Measurements from ENCODE around the gene OR2A14.
"Not testable (repeated sequence)": the region's sequence is repeated elsewhere in the genome, so short reads cannot be mapped to it uniquely, and the experiment has no call there.

OR2A14 gene

DNA sequence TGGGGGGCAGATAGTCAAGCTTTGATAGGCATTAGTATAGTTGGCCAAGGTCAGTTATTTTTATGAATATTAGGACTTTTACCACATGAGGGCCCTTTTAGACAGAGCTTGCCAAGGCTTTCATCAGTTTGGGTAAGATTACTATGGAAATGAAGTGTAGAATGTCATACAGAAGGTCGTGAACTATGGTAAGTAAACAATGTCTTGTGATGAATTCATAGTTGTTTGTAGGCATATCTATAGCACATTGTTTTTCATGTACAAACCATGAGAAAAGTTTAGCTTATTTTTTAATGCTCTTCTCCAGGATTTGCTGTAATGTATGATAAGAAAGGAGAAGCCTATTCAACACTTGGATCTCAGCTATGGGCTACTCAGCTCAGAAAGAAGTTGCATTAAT lies 9.3 kb upstream of the OR2A14 start:
- no peak for TF ChIP-seq CTCF (IDR thresholded peaks at IDR 0.05; ENCODE audit: low read length)
- no peak for TF ChIP-seq EZH2 (IDR thresholded peaks at IDR 0.05; ENCODE audit: borderline replicate concordance, low read length)
- Histone ChIP-seq H3K79me2 (ENCODE audit: insufficient read depth, low read length) (no peaks in the 10 kb centered on the region), H3F3A (ENCODE audit: insufficient read depth, low read length) (0 out of 2 replicates have a peak, but pooled peaks cover 3% of the 10 kb centered on the region), H3K4me1 (ENCODE audit: insufficient read depth, low read length, severe bottlenecking) (no peaks in the 10 kb centered on the region), H3K9me3 (ENCODE audit: low read length) (no peaks in the 10 kb centered on the region), H3K9ac (ENCODE audit: low read length) (no peak overlapping the region), H3K4me3 (ENCODE audit: low read depth, low read length, poor library complexity, severe bottlenecking) (no peak overlapping the region), H3K27me3 (ENCODE audit: insufficient read depth, low read length) (no peaks in the 10 kb centered on the region), H2AFZ (ENCODE audit: low read length) (no peak overlapping the region), H3K4me2 (ENCODE audit: low read length) (no peak overlapping the region), H3K27ac (ENCODE audit: low read depth, low read length, poor library complexity, severe bottlenecking) (no peak overlapping the region), H3K9me2 (ENCODE audit: low read depth, low read length) (no peaks in the 10 kb centered on the region; the same call in 1 of the 2 replicates), H4K20me1 (ENCODE audit: insufficient read depth, low read length) (no peaks in the 10 kb centered on the region), H3K36me3 (ENCODE audit: insufficient read depth, low read length) (no peaks in the 10 kb centered on the region)

DNA sequence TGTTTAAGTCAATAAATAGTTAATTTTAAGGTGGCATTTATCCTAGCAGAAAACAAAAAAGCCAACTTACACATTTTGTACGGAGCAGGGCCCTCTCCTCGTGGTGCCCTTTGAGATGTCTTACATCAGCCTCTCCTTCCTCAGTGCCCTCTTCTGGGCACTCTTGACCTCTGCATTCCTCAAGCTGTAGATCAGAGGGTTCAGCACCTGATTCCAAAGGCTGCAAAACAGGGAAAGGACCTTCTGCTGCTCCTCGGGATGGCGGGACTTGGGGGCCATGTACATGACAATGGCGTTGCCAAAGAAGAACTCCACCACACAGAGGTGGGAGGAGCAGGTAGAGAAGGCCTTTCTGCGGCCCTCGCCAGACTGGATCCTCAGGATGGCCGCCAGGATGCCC lies 4.6 kb upstream of the OR2A14 start:
- no peak overlapping the region for H3K4me2 ChIP-seq (ENCODE audit: low read length)
- no peaks in the 10 kb centered on the region for H3K27me3 ChIP-seq (ENCODE audit: insufficient read depth, low read length)
- TF ChIP-seq EZH2 (IDR thresholded peaks at IDR 0.05; ENCODE audit: borderline replicate concordance, low read length) (no peak), CTCF (IDR thresholded peaks at IDR 0.05; ENCODE audit: low read length) (no peak)
- H3K36me3 ChIP-seq (ENCODE audit: insufficient read depth, low read length): no peaks in the 10 kb centered on the region
- H3K4me3 ChIP-seq (ENCODE audit: low read depth, low read length, poor library complexity, severe bottlenecking): no peak overlapping the region
- no peaks in the 10 kb centered on the region for H3K9me3 ChIP-seq (ENCODE audit: low read length)
- H3K9ac ChIP-seq (ENCODE audit: low read length): no peak overlapping the region
- H3K79me2 ChIP-seq (ENCODE audit: insufficient read depth, low read length): no peaks in the 10 kb centered on the region
- H3K4me1 ChIP-seq (ENCODE audit: insufficient read depth, low read length, severe bottlenecking): no peaks in the 10 kb centered on the region
- H3K9me2 ChIP-seq (ENCODE audit: low read depth, low read length): no peaks in the 10 kb centered on the region; the same call in 1 of the 2 replicates
- H3F3A ChIP-seq (ENCODE audit: insufficient read depth, low read length): 0 out of 2 replicates have a peak, but pooled peaks cover 3% of the 10 kb centered on the region
- H4K20me1 ChIP-seq (ENCODE audit: insufficient read depth, low read length): no peaks in the 10 kb centered on the region
- no peak overlapping the region for H2AFZ ChIP-seq (ENCODE audit: low read length)
- H3K27ac ChIP-seq (ENCODE audit: low read depth, low read length, poor library complexity, severe bottlenecking): no peak overlapping the region

DNA sequence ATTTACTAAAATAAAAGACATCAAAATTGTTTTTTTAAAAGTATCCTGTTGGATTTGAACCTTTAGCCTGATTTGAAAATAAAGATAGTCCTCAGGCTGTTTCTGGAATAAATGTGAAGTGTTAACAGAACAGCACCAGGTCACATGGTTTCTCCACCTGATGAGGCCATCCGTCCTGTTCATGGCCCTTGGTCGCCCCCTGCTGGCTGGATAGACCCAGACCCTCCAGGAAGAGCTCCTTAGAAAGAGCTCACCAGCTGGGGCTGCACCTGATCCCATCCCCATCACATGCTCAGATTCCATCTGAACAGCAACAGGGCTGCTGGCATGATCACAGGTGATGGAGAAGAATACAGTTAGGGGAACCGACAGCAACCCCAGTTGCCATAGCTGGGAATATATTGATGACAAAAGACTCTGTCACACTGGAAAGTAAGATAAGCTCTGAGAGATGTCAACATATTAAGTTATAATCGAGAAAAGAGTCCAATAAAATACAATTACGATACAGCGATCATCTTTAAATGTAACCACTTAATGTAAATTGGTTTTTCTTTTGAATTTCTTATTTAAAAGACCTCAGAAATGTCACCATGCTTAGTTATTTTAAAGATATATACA lies 4.8 kb downstream of the OR2A14 start:
- Histone ChIP-seq H3F3A (ENCODE audit: insufficient read depth, low read length) (no peaks in the 10 kb centered on the region), H3K4me3 (ENCODE audit: low read depth, low read length, poor library complexity, severe bottlenecking) (no peak overlapping the region), H3K36me3 (ENCODE audit: insufficient read depth, low read length) (no peaks in the 10 kb centered on the region), H3K27ac (ENCODE audit: low read depth, low read length, poor library complexity, severe bottlenecking) (no peak overlapping the region), H3K4me1 (ENCODE audit: insufficient read depth, low read length, severe bottlenecking) (no peaks in the 10 kb centered on the region), H3K9me2 (ENCODE audit: low read depth, low read length) (no peaks in the 10 kb centered on the region), H3K4me2 (ENCODE audit: low read length) (no peak overlapping the region), H4K20me1 (ENCODE audit: insufficient read depth, low read length) (no peaks in the 10 kb centered on the region), H3K9ac (ENCODE audit: low read length) (no peak overlapping the region), H3K79me2 (ENCODE audit: insufficient read depth, low read length) (no peaks in the 10 kb centered on the region), H2AFZ (ENCODE audit: low read length) (no peak overlapping the region), H3K27me3 (ENCODE audit: insufficient read depth, low read length) (no peaks in the 10 kb centered on the region), H3K9me3 (ENCODE audit: low read length) (no peaks in the 10 kb centered on the region)
- TF ChIP-seq EZH2 (IDR thresholded peaks at IDR 0.05; ENCODE audit: borderline replicate concordance, low read length) (no peak), CTCF (IDR thresholded peaks at IDR 0.05; ENCODE audit: low read length) (peak; percentile 97)

- not testable (repeated sequence) for H3K4me2 ChIP-seq (ENCODE audit: low read length); H3K9me2 ChIP-seq (ENCODE audit: low read depth, low read length); H3F3A ChIP-seq (ENCODE audit: insufficient read depth, low read length); H3K4me1 ChIP-seq (ENCODE audit: insufficient read depth, low read length, severe bottlenecking); H2AFZ ChIP-seq (ENCODE audit: low read length); H3K9me3 ChIP-seq (ENCODE audit: low read length); H3K27ac ChIP-seq (ENCODE audit: low read depth, low read length, poor library complexity, severe bottlenecking); H3K79me2 ChIP-seq (ENCODE audit: insufficient read depth, low read length); H3K36me3 ChIP-seq (ENCODE audit: insufficient read depth, low read length); H3K27me3 ChIP-seq (ENCODE audit: insufficient read depth, low read length); H4K20me1 ChIP-seq (ENCODE audit: insufficient read depth, low read length); H3K4me3 ChIP-seq (ENCODE audit: low read depth, low read length, poor library complexity, severe bottlenecking); H3K9ac ChIP-seq (ENCODE audit: low read length)
These were observed 6.6 kb downstream of the OR2A14 start for GRCh38 chr7:144129601-144130000.
